GM10266 (cell line): ENCODE measurements around the gene MICU2.

Experiments
- DNase-seq: peaks from one replicate; pipeline ENCODE4 v3.0.0; 2012; ENCODE audit errors: extremely low spot score
- CTCF ChIP-seq: IDR thresholded peaks from 2 replicates; pipeline ENCODE4 v1.5.1; 2012; ENCODE audit warnings: mild to moderate bottlenecking, low read depth; ENCODE audit not compliant: control insufficient read depth, insufficient read depth; ENCODE audit errors: missing control alignments

The MICU2 gene

GRCh38 chr13:21579754-21580316 is 24.1 kb downstream of the MICU2 start:
- TF ChIP-seq CTCF: no peak
- DNase-seq: no peak

GRCh38 chr13:21578748-21579147 is 25.2 kb downstream of the MICU2 start:
- DNase-seq: no peak
- no peak for TF ChIP-seq CTCF

GRCh38 chr13:21576426-21576825 is 27.5 kb downstream of the MICU2 start:
- DNase-seq: no peak
- no peak for TF ChIP-seq CTCF

GRCh38 chr13:21573920-21574712 is 29.9 kb downstream of the MICU2 start:
- DNase-seq: no peak
- TF ChIP-seq CTCF: no peak

- no peak for DNase-seq
- TF ChIP-seq CTCF: no peak
Observed at GRCh38 chr13:21569686-21570085, 34.3 kb downstream of the MICU2 start.

GRCh38 chr13:21568854-21569253 is 35.1 kb downstream of the MICU2 start:
- no peak for DNase-seq
- TF ChIP-seq CTCF: no peak

GRCh38 chr13:21567714-21568113 is 36.3 kb downstream of the MICU2 start:
- no peak for TF ChIP-seq CTCF
- peak; percentile 8 for DNase-seq
